Activated CD4-positive, alpha-beta T cell treated with anti-CD3 and anti-CD28 coated beads, Interleukin-2, amount 50 U/mL, for 48 hours (primary cell): Measurements from ENCODE around the gene TRPC4AP.
A peak's percentile ranks its signal among the peaks of the same experiment; 100 is the strongest.

ENCODE experiments used
- DNase-seq, 2 experiments: peaks; one replicate each; pipeline ENCODE4 v3.0.0-alpha.2; 2020

The TRPC4AP gene

GRCh38 chr20:34984756-34985261 lies 107.8 kb downstream of the TRPC4AP start:
- DNase-seq: no peak

DNA sequence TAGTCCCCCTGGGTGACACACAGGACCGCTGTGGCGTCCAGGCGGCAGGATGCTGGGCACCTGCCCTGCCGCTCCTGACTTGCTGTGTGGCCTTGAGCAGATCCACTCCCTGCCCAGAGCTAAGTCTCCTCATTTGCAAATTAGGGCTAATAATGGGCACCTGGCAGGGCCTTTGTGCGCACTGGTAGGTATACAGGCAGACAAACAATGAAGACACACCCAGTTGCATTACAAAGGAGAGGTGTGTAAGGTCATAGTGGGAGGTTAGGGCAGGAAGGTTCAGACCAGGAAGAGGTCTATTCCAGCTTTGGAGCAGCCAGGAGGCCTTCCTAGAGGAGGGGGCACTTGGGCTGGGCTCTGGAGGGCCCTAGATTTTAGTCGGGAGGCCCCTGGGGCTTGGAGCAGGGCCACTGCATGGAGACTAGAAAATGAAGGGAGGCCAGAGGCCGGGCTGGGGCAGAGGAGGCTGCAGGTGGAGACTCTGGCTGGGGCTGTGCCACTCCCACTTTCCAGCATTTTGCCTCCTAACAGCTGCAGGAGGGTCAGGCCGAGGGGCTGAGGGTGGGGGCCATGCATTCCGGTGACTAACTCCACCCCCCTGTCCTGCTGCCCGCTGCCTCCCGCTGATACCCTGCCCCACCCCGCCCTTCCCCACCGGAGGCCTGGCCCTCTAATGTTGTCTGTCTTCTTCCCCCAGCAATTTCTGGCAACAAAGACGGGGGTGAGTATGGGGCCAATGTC lies 108.4 kb downstream of the TRPC4AP start:
- DNase-seq: no peak

DNA sequence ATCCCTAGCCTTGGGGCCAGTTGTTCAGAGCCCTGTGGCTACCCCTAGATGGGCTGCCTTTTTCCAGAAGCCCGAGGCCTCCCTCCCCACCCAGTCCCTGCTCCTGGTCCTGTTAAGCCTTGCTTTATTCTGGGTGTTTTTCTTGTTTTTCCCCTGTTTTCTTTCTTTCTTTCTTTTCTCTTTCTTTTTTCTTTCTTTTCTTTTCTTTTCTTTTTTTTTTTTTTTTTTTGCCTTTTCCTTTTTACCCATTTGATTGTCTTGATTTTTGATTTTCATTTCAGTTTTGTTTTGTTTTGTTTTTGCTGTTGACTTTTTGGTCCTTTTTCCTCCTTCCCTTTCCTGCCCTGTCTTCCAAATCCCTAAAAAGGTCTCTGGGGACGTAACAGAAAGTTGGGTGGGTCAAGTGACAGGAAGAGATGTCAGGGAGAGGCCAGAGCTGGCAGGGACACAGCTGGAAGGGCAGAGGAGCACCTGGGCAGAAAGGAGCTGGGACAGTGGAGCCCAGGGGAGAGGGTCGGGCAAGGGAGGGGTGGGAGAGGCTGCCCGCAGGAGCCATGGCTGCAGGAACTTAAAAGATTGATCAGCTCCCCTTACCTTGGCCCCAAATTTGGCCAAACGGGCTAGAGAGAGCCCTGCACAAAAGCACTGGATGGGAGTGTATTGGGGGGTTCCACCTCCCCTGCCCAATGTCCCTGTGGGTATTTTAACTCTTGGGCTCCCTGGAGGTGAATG lies 109.4 kb downstream of the TRPC4AP start:
- no peak for DNase-seq

DNA sequence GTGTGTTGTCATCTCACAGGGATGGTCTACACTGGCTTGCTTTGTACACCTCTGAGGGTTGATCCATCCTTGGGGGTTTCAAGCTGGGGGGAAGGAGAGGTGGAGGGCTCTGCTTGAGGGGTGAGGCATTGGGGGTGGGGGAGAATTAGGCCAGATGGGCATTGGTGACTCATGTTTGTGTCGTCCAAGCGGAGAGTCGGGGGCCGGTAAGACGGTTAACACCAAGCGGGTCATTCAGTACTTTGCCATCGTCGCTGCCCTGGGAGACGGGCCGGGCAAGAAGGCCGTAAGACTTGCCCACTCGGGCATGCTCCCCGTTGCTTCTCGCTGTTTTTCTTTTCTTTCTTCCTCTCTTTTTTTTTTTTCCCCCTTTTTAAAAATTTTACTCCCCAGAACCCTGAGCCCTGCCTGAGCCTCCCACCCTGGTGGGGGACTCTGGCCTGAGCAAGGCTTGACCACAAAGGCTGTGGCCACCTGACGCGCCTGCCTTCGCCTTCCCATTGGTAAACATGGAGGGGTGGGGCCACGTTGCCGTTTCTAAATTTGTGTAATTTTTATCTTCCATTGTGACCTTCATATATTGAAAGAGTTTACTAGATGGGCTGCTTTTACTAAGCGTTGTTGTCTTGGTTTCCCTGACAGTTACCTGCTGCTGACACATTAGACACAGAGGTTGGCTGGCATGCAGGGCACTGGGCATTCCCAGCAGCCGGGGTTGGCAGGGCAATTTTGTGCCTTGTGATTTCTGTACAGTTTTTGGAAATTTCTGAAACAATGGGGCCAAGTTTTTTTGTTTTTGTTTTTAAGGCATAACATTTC lies 110.1 kb downstream of the TRPC4AP start:
- DNase-seq: no peak

DNA sequence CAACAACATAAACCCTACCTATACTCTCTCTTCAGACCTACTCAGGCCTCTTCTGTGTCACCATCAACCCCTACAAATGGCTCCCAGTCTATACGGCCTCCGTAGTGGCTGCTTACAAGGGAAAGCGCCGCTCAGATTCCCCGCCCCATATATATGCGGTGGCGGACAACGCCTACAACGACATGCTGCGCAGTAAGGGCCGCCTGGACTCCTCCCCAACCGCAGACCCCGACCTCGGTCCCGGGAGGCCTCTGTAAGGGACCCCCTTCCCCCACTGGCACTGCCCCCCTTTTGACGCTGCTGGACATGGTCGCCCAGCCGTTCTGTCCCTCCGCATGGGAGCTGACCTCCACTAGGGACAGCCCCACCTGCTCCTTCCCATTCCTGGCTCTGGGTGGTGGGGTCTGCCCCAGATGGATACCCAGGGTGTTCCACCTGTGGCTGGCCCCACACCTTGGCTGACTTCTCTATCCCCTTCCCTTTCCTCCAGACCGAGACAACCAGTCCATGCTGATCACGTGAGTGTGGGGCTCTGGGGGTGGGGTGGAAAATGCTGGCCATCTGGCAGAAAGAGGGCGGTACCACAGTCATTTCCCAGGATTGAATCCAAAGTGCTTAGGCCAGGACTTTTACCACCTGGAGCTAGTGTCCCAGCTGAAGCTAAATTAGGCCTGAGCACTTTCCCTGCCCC lies 111.9 kb downstream of the TRPC4AP start:
- no peak for DNase-seq

DNA sequence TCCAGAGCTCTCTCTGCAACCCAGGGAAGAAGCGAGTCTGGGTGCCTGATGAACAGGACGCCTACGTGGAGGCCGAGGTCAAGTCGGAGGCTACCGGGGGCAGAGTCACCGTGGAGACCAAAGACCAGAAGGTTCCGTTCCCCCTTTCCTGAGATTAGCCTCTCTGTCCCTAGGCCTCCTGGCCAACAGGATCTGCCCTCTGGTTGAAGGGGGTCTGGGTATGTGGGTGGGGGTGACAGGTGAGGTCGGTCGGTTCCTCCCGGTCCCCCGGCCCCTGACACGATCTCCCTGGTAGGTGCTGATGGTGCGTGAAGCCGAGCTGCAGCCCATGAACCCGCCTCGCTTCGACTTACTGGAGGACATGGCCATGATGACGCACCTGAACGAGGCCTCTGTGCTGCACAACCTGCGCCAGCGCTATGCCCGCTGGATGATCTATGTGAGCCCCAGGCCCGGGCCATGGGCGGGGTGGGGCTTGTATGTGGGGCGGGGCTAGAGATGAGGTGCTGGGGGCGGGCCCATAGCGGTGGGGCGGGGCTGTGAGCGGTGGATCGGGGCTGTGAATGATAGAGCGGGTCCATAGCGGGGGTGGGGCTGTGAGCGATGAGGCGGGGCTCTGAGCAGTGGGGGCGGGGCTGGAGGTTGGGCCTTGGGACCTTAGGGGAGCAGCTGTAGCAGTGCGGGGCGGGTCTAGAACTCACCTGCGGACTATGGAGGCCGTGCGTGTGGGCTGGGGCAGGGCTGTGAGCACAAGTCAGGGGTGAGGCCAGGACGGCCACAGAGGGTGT lies 113.0 kb downstream of the TRPC4AP start:
- peak; percentile 21 to 24 for DNase-seq

- no peak for DNase-seq
Observed at GRCh38 chr20:34978092-34978744, 114.4 kb downstream of the TRPC4AP start.

GRCh38 chr20:34977365-34978091 lies 115.1 kb downstream of the TRPC4AP start:
- DNase-seq: no peak

GRCh38 chr20:34976286-34976685 lies 116.3 kb downstream of the TRPC4AP start:
- DNase-seq: no peak

DNA sequence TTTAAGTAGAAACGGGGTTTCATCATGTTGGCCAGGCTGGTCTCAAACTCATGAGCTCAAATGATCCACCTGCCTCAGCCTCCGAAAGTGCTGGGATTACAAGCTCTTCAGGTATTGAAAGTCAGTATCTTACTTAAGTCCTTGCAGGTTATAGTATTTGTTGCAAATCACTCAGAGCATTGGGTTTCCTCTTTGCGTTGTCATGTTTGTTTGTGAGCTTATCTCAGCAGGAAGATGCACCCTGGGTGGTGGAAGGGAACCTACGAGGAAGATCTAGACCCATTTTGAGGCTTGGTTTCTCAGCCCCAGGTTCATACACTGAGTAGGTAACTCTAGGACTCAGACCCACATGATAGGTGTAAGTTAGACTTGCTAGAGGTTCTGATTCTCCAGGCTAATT lies 118.4 kb downstream of the TRPC4AP start:
- DNase-seq: no peak

DNA sequence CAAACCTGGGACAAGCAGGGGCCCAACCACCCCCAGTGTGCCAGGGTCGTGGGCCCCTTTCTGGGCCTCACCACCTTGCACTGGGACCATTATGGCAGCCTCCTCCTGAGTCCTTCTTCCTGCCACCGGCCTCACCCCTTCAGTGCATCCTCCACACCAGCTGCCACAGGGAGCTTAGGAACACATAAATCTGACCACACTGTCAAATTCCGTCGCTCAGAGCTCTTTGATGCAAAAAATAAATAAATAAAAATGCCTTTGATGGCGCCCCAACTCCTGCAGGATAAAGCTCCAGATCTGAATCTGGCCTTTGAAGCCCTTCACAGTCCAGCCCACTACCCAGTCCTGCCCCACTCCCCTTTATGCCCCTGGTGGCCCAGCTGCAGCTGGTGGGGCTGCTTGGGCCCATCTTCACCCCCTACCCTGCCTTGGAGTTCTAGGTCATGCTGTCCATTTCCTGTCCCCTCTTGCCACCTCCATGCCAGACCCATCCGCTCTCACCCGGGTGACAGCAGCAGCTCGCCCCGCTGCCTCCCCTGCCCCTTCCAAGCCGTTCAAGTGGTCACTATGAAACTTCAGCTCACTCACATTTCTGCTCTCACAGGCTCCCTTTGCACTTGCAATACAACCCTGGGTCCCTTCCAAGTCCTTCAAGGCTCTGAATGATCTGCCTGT lies 120.9 kb downstream of the TRPC4AP start:
- DNase-seq: no peak

GRCh38 chr20:34970846-34971560 lies 121.6 kb downstream of the TRPC4AP start:
- DNase-seq: no peak

DNA sequence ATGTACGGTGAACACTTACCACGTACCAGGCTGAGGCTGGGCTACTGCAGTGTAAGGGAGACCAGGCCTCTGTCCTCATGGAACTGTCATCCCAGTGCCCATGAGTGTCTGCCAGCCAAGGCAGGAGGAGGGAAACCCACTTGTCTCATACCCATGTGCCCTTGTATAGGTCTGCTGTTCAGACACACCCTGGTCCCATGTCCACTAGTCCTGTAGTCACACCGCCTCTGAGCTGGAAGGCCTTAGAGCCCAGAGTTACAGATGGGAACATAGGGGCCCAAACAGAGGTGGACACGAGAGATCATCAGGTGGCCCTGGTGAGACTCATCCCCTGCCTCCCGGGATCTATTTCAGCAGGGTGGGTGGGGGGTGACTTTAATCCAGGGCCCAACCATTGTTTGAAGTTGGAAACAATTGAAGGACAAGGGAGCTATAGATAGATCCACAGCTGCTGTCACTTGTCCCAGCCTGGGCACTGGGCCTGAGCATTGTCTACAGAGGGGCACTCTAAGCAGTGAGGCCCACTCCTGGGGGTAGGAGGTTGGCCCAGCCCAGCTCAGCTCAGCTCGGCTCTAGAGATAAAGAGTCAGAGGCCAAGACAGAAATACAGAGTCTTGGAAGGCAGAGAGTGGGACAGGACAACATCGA lies 122.3 kb downstream of the TRPC4AP start:
- no peak for DNase-seq

DNA sequence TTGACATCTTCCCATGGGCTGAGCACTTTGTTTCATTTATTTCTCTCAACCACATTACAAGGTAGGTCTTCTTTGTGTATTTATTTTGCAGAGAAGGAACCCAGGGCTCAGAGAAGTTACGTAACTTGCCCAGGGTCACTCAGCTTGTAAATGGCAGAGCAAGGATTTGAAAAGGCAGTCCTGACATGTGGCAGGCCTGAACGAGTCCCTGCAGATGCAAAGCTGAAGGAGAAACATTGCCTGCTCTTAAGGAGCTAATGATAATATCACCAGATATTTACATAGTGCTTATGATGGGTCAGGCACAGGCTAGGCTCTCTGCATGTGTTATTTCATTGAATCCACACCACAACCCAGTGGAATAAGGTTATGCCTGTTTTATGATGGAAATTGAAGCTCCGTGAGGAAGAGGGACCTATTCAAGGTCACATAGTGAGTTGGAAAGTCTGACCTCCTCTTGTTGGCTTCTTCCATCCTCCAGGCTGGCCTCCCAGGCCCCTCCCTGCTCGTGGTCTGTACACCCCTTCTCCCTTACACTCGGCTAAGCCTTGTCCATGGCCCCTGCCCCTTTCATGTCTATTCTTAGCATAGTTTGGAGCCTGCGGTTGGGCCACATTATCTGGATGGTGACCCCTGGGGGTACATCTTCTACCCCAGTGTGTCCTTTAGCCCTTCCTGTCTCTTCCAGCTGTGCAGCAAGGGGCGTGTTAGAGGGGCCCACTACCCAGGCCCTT lies 124.4 kb downstream of the TRPC4AP start:
- no peak for DNase-seq

GRCh38 chr20:34967421-34967820 lies 125.2 kb downstream of the TRPC4AP start:
- DNase-seq: no peak

- DNase-seq: no peak
Observed at GRCh38 chr20:34965051-34965450, 127.6 kb downstream of the TRPC4AP start.

- DNase-seq: no peak
Observed at GRCh38 chr20:34964486-34964885, 128.1 kb downstream of the TRPC4AP start.
